Neural cell (in vitro differentiated cells): ENCODE data around the gene PCSK9. TPM values are rescaled to one million over a fixed set of nuclear protein-coding genes. Genes with fewer than 3 reads are reported as not detected.

Source experiments
- H2AFZ ChIP-seq: fragments of 200-600, 300-800 bp; sonication (generic), shearing (Covaris generic); 2 replicates; pipeline ENCODE4 v1.6.0; 2014; ENCODE audit warnings: low read depth, mild to moderate bottlenecking, antibody characterized with exemption, low read length, moderate library complexity
- H3F3A ChIP-seq: fragments of 200-600 bp; shearing (Covaris generic); 2 replicates; pipeline ENCODE4 v1.6.1; 2016; ENCODE audit warnings: mild to moderate bottlenecking, moderate library complexity, mixed read lengths, antibody characterized with exemption, low read length; ENCODE audit not compliant: insufficient read depth, poor library complexity, severe bottlenecking
- H3K27ac ChIP-seq: fragments of 200-600, 300-800 bp; sonication (generic), shearing (Covaris generic); 2 replicates; pipeline ENCODE4 v1.5.1; 2014; ENCODE audit warnings: mild to moderate bottlenecking, low read length, moderate library complexity
- H3K27me3 ChIP-seq: fragments of 300-800, 200-600 bp; sonication (generic), shearing (Covaris generic); 2 replicates; pipeline ENCODE4 v1.6.0; 2014; ENCODE audit warnings: mild to moderate bottlenecking, low read depth, low read length, moderate library complexity; ENCODE audit not compliant: insufficient read depth
- H3K36me3 ChIP-seq: fragments of 300-800, 200-600 bp; sonication (generic), shearing (Covaris generic); 2 replicates; pipeline ENCODE4 v1.5.1; 2014; ENCODE audit warnings: mild to moderate bottlenecking, antibody characterized with exemption, low read length, moderate library complexity; ENCODE audit not compliant: insufficient read depth
- H3K4me2 ChIP-seq: fragments of 300-800, 200-600 bp; sonication (generic), shearing (Covaris generic); 2 replicates; pipeline ENCODE4 v1.6.0; 2014; ENCODE audit warnings: mild to moderate bottlenecking, low read length
- H3K4me3 ChIP-seq: fragments of 300-800, 200-600 bp; sonication (generic), shearing (Covaris generic); 2 replicates; pipeline ENCODE4 v1.5.1; 2014; ENCODE audit warnings: mild to moderate bottlenecking, low read length, moderate library complexity
- H3K79me2 ChIP-seq: fragments of 200-600 bp; shearing (Covaris generic); replicated peaks from 2 replicates; pipeline ENCODE4 v1.6.0; 2014; ENCODE audit warnings: mild to moderate bottlenecking, low read length, moderate library complexity; ENCODE audit not compliant: insufficient read depth
- H3K9ac ChIP-seq: fragments of 300-800, 200-600 bp; sonication (generic), shearing (Covaris generic); 2 replicates; pipeline ENCODE4 v1.6.1; 2016; ENCODE audit warnings: mild to moderate bottlenecking, low read length, mixed read lengths
- H3K9me2 ChIP-seq: fragments of 200-600 bp; shearing (Covaris generic); 2 replicates; pipeline ENCODE4 v1.6.1; 2016; ENCODE audit warnings: mild to moderate bottlenecking, low read length, mixed read lengths; ENCODE audit not compliant: insufficient read depth
- H3K9me3 ChIP-seq: fragments of 200-600, 300-800 bp; sonication (generic), shearing (Covaris generic); 2 replicates; pipeline ENCODE4 v1.6.1; 2016; ENCODE audit warnings: mild to moderate bottlenecking, mixed run types, low read length, moderate library complexity, mixed read lengths
- H4K20me1 ChIP-seq: fragments of 200-600 bp; shearing (Covaris generic); 2 replicates; pipeline ENCODE4 v1.6.1; 2016; ENCODE audit warnings: mild to moderate bottlenecking, mixed run types; ENCODE audit not compliant: insufficient read depth
- EP300 ChIP-seq: fragments of 450-650 bp; conservative IDR thresholded peaks from 2 replicates; pipeline ENCODE4 v1.6.1; 2014; ENCODE audit warnings: antibody characterized with exemption, mild to moderate bottlenecking, moderate library complexity; ENCODE audit not compliant: poor library complexity, severe bottlenecking
- EZH2 ChIP-seq: fragments of 200-600, 300-800 bp; shearing (Covaris generic), sonication (generic); IDR thresholded peaks from 2 replicates; pipeline ENCODE4 v1.6.1; 2014; ENCODE audit warnings: antibody characterized with exemption, low read length, borderline replicate concordance, mild to moderate bottlenecking; ENCODE audit not compliant: insufficient read depth, poor library complexity, severe bottlenecking
- MXI1 ChIP-seq: fragments of 450-650 bp; conservative IDR thresholded peaks from 2 replicates; pipeline ENCODE4 v1.6.1; 2014; ENCODE audit warnings: antibody characterized with exemption, mild to moderate bottlenecking; ENCODE audit not compliant: poor library complexity, severe bottlenecking
- POLR2AphosphoS5 ChIP-seq: IDR thresholded peaks from 2 replicates; pipeline ENCODE4 v1.6.1; 2012
- RAD21 ChIP-seq: fragments of 450-650 bp; conservative IDR thresholded peaks from 2 replicates; pipeline ENCODE4 v1.6.1; 2014; ENCODE audit warnings: antibody characterized with exemption, mild to moderate bottlenecking, moderate library complexity
- SMC3 ChIP-seq: fragments of 450-650 bp; conservative IDR thresholded peaks from 2 replicates; pipeline ENCODE4 v1.6.1; 2014; ENCODE audit warnings: antibody characterized with exemption, mild to moderate bottlenecking, moderate library complexity; ENCODE audit not compliant: poor library complexity
- TAF1 ChIP-seq: IDR thresholded peaks from 2 replicates; pipeline ENCODE4 v1.6.1; 2012; ENCODE audit warnings: low read depth
- polyA plus RNA-seq: library from polyadenylated mRNA; depleted of rRNA; stranded (reverse); fragments of >200 nt; gene quantifications from 2 replicates; pipeline ENCODE4 v1.2.3, GENCODE V29; 2014
- TF ChIP-seq, protein P1 (sequence below): IDR thresholded peaks from 2 replicates; pipeline ENCODE4 v1.6.1; 2012; ENCODE audit warnings: borderline replicate concordance
- TF ChIP-seq, protein P2 (sequence below): fragments of 450-650 bp; IDR thresholded peaks from 2 replicates; pipeline ENCODE4 v1.5.1; 2014; ENCODE audit warnings: antibody characterized with exemption, mild to moderate bottlenecking, moderate library complexity; ENCODE audit not compliant: poor library complexity, severe bottlenecking

PCSK9 gene
- polyA plus RNA-seq, 1 donor from 2014 or later: not detected

DNA sequence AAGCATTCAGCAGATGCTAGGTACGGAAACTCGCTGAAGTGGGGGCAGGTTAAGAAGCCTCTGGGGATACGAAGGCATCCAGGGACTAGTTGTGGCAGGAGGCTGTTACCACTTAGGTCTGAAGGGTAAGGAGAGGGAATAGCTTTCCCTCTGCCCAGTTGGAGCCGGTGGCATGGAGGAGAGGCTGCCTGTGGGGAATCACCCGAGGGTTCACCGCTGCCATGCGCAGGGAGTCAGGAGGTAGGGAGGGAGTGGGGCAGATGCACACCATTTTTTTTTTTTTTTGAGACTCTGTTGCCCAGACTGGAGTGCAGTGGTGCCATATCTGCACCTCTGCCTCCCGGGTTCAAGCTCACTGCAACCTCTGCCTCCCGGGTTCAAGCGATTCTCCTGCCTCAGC, 6.1 kb downstream of the PCSK9 start:
- H3K9me2 ChIP-seq: no peaks in the 10 kb centered on the region
- H3K27ac ChIP-seq: no peak overlapping the region
- no peak for TF ChIP-seq SMC3
- no peak for TF ChIP-seq MXI1
- TF ChIP-seq POLR2AphosphoS5: no peak
- TF ChIP-seq, protein P1, sequence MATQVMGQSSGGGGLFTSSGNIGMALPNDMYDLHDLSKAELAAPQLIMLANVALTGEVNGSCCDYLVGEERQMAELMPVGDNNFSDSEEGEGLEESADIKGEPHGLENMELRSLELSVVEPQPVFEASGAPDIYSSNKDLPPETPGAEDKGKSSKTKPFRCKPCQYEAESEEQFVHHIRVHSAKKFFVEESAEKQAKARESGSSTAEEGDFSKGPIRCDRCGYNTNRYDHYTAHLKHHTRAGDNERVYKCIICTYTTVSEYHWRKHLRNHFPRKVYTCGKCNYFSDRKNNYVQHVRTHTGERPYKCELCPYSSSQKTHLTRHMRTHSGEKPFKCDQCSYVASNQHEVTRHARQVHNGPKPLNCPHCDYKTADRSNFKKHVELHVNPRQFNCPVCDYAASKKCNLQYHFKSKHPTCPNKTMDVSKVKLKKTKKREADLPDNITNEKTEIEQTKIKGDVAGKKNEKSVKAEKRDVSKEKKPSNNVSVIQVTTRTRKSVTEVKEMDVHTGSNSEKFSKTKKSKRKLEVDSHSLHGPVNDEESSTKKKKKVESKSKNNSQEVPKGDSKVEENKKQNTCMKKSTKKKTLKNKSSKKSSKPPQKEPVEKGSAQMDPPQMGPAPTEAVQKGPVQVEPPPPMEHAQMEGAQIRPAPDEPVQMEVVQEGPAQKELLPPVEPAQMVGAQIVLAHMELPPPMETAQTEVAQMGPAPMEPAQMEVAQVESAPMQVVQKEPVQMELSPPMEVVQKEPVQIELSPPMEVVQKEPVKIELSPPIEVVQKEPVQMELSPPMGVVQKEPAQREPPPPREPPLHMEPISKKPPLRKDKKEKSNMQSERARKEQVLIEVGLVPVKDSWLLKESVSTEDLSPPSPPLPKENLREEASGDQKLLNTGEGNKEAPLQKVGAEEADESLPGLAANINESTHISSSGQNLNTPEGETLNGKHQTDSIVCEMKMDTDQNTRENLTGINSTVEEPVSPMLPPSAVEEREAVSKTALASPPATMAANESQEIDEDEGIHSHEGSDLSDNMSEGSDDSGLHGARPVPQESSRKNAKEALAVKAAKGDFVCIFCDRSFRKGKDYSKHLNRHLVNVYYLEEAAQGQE: no peak
- no peak for TF ChIP-seq EP300
- H3K4me2 ChIP-seq: no peak overlapping the region
- no peaks in the 10 kb centered on the region for H3K36me3 ChIP-seq
- no peak overlapping the region for H3K4me3 ChIP-seq
- no peaks in the 10 kb centered on the region for H3K79me2 ChIP-seq
- H3K9me3 ChIP-seq: no peaks in the 10 kb centered on the region
- no peak overlapping the region for H3K9ac ChIP-seq
- no peak overlapping the region for H2AFZ ChIP-seq
- no peaks in the 10 kb centered on the region for H3F3A ChIP-seq
- H4K20me1 ChIP-seq: no peaks in the 10 kb centered on the region
- H3K27me3 ChIP-seq: peaks cover 14% of the 10 kb centered on the region

DNA sequence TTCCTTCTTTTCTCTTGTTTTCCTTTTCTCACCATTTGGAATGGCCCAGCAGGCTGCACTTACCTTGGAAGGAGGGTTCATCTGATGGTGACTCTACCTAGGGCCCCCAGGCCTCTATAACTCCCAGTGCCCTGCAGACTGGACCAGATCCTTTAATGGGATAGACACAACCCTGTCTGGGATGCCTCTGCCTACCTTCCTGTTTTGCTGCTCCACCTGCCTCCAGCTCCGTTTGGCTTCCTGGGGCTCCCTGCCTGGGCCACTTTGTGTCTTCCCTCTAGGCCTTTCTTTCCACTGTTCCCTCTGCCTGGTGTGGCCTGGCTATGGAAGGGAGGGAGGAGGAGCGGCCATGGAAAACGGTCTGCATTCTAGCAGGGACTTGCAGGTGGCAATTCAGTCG, 7.5 kb downstream of the PCSK9 start:
- H4K20me1 ChIP-seq: no peaks in the 10 kb centered on the region
- H3K79me2 ChIP-seq: no peaks in the 10 kb centered on the region
- H3K4me3 ChIP-seq: no peak overlapping the region
- no peaks in the 10 kb centered on the region for H3K36me3 ChIP-seq
- TF ChIP-seq MXI1 (no peak), SMC3 (no peak)
- H2AFZ ChIP-seq: no peak overlapping the region
- H3K4me2 ChIP-seq: no peak overlapping the region
- no peak overlapping the region for H3K9ac ChIP-seq
- no peaks in the 10 kb centered on the region for H3K9me3 ChIP-seq
- H3K9me2 ChIP-seq: no peaks in the 10 kb centered on the region
- H3K27ac ChIP-seq: no peak overlapping the region
- H3F3A ChIP-seq: no peaks in the 10 kb centered on the region
- peaks cover under 1% of the 10 kb centered on the region for H3K27me3 ChIP-seq

DNA sequence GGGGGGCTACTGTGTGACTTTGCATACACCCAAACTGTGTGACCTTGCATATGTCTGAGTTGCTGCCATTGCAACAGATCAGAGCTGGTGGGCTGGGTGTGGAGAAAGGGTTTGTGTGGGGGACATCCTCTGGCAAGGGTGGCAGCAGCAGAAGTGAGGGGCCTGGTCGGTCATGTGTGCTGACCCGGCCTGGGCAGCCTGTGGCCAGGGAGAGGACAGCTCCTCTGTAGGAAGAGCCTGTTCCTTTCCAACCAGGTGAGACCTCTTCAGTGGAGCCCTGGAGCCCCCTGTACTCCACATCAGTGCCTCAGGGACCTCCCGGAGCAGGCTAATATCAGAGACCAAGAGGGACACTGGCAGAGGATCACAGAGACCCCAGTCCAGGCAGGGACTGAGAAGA, 8.3 kb downstream of the PCSK9 start:
- no peaks in the 10 kb centered on the region for H4K20me1 ChIP-seq
- H3K27me3 ChIP-seq: no peaks in the 10 kb centered on the region
- H3K4me3 ChIP-seq: no peak overlapping the region
- H3K27ac ChIP-seq: no peak overlapping the region
- H3K79me2 ChIP-seq: no peaks in the 10 kb centered on the region
- no peaks in the 10 kb centered on the region for H3K9me2 ChIP-seq
- H2AFZ ChIP-seq: no peak overlapping the region
- H3F3A ChIP-seq: no peaks in the 10 kb centered on the region
- no peak overlapping the region for H3K4me2 ChIP-seq
- TF ChIP-seq, protein P1: no peak
- TF ChIP-seq EP300 (no peak), EZH2 (no peak), TAF1 (no peak), RAD21 (no peak), POLR2AphosphoS5 (no peak), SMC3 (no peak), MXI1 (no peak)
- TF ChIP-seq, protein P2, sequence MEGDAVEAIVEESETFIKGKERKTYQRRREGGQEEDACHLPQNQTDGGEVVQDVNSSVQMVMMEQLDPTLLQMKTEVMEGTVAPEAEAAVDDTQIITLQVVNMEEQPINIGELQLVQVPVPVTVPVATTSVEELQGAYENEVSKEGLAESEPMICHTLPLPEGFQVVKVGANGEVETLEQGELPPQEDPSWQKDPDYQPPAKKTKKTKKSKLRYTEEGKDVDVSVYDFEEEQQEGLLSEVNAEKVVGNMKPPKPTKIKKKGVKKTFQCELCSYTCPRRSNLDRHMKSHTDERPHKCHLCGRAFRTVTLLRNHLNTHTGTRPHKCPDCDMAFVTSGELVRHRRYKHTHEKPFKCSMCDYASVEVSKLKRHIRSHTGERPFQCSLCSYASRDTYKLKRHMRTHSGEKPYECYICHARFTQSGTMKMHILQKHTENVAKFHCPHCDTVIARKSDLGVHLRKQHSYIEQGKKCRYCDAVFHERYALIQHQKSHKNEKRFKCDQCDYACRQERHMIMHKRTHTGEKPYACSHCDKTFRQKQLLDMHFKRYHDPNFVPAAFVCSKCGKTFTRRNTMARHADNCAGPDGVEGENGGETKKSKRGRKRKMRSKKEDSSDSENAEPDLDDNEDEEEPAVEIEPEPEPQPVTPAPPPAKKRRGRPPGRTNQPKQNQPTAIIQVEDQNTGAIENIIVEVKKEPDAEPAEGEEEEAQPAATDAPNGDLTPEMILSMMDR: no peak
- H3K9ac ChIP-seq: no peak overlapping the region
- H3K9me3 ChIP-seq: no peaks in the 10 kb centered on the region
- H3K36me3 ChIP-seq: no peaks in the 10 kb centered on the region
